ENCODE results near the gene MRPL55.

The MRPL55 gene

GRCh38 chr1:228136901-228137300, 27.8 kb upstream of the MRPL55 start:
- H3K27ac ChIP-seq (ENCODE audit: low read length), result no peak overlapping the region
- no peaks in the 10 kb centered on the region for H3K36me3 ChIP-seq (ENCODE audit: control insufficient read depth, low read depth, low read length)
- H3K9ac ChIP-seq (ENCODE audit: low read length), result no peak overlapping the region
- no peak overlapping the region for H3K4me3 ChIP-seq (ENCODE audit: low read length)
- no peaks in the 10 kb centered on the region for H3K9me3 ChIP-seq (ENCODE audit: control insufficient read depth, low read depth, low read length)
- peaks cover 52% of the 10 kb centered on the region for H3K27me3 ChIP-seq (ENCODE audit: control insufficient read depth, insufficient read depth, low read length)
- peaks cover 4% of the 10 kb centered on the region for H3K4me1 ChIP-seq (ENCODE audit: control insufficient read depth, low read depth, low read length)

GRCh38 chr1:228134591-228134990, 25.5 kb upstream of the MRPL55 start:
- Histone ChIP-seq H3K4me1 (ENCODE audit: control insufficient read depth, low read depth, low read length) (no peaks in the 10 kb centered on the region), H3K9ac (ENCODE audit: low read length) (no peak overlapping the region), H3K9me3 (ENCODE audit: control insufficient read depth, low read depth, low read length) (no peaks in the 10 kb centered on the region), H3K27me3 (ENCODE audit: control insufficient read depth, insufficient read depth, low read length) (peaks cover 58% of the 10 kb centered on the region), H3K4me3 (ENCODE audit: low read length) (no peak overlapping the region), H3K27ac (ENCODE audit: low read length) (no peak overlapping the region), H3K36me3 (ENCODE audit: control insufficient read depth, low read depth, low read length) (no peaks in the 10 kb centered on the region)

- Histone ChIP-seq H3K27ac (ENCODE audit: low read length) (no peak overlapping the region), H3K27me3 (ENCODE audit: control insufficient read depth, insufficient read depth, low read length) (peaks cover 46% of the 10 kb centered on the region), H3K9ac (ENCODE audit: low read length) (no peak overlapping the region), H3K4me1 (ENCODE audit: control insufficient read depth, low read depth, low read length) (no peaks in the 10 kb centered on the region), H3K4me3 (ENCODE audit: low read length) (no peak overlapping the region), H3K36me3 (ENCODE audit: control insufficient read depth, low read depth, low read length) (no peaks in the 10 kb centered on the region), H3K9me3 (ENCODE audit: control insufficient read depth, low read depth, low read length) (no peaks in the 10 kb centered on the region)
Observed at GRCh38 chr1:228131766-228132165, 22.7 kb upstream of the MRPL55 start.

GRCh38 chr1:228125185-228125584, 16.1 kb upstream of the MRPL55 start:
- Histone ChIP-seq H3K27me3 (ENCODE audit: control insufficient read depth, insufficient read depth, low read length) (peaks cover 38% of the 10 kb centered on the region), H3K27ac (ENCODE audit: low read length) (no peak overlapping the region), H3K36me3 (ENCODE audit: control insufficient read depth, low read depth, low read length) (no peaks in the 10 kb centered on the region), H3K9me3 (ENCODE audit: control insufficient read depth, low read depth, low read length) (no peaks in the 10 kb centered on the region), H3K4me3 (ENCODE audit: low read length) (no peak overlapping the region), H3K4me1 (ENCODE audit: control insufficient read depth, low read depth, low read length) (no peaks in the 10 kb centered on the region), H3K9ac (ENCODE audit: low read length) (no peak overlapping the region)

GRCh38 chr1:228123505-228123904, 14.4 kb upstream of the MRPL55 start:
- Histone ChIP-seq H3K9me3 (ENCODE audit: control insufficient read depth, low read depth, low read length) (no peaks in the 10 kb centered on the region), H3K4me3 (ENCODE audit: low read length) (no peak overlapping the region), H3K36me3 (ENCODE audit: control insufficient read depth, low read depth, low read length) (no peaks in the 10 kb centered on the region), H3K9ac (ENCODE audit: low read length) (no peak overlapping the region), H3K27me3 (ENCODE audit: control insufficient read depth, insufficient read depth, low read length) (peaks cover 28% of the 10 kb centered on the region), H3K27ac (ENCODE audit: low read length) (no peak overlapping the region), H3K4me1 (ENCODE audit: control insufficient read depth, low read depth, low read length) (no peaks in the 10 kb centered on the region)

- Histone ChIP-seq H3K9ac (ENCODE audit: low read length) (no peak overlapping the region), H3K9me3 (ENCODE audit: control insufficient read depth, low read depth, low read length) (peaks cover 3% of the 10 kb centered on the region), H3K4me1 (ENCODE audit: control insufficient read depth, low read depth, low read length) (no peaks in the 10 kb centered on the region), H3K4me3 (ENCODE audit: low read length) (no peak overlapping the region), H3K27ac (ENCODE audit: low read length) (no peak overlapping the region), H3K36me3 (ENCODE audit: control insufficient read depth, low read depth, low read length) (no peaks in the 10 kb centered on the region), H3K27me3 (ENCODE audit: control insufficient read depth, insufficient read depth, low read length) (peaks cover 28% of the 10 kb centered on the region)
Observed at GRCh38 chr1:228122921-228123441, 13.9 kb upstream of the MRPL55 start.

- peaks cover 22% of the 10 kb centered on the region for H3K27me3 ChIP-seq (ENCODE audit: control insufficient read depth, insufficient read depth, low read length)
- H3K9me3 ChIP-seq (ENCODE audit: control insufficient read depth, low read depth, low read length), result peaks cover 11% of the 10 kb centered on the region
- no peak overlapping the region for H3K9ac ChIP-seq (ENCODE audit: low read length)
- H3K4me1 ChIP-seq (ENCODE audit: control insufficient read depth, low read depth, low read length), result no peaks in the 10 kb centered on the region
- no peak overlapping the region for H3K27ac ChIP-seq (ENCODE audit: low read length)
- no peaks in the 10 kb centered on the region for H3K36me3 ChIP-seq (ENCODE audit: control insufficient read depth, low read depth, low read length)
- H3K4me3 ChIP-seq (ENCODE audit: low read length), result no peak overlapping the region
Observed at GRCh38 chr1:228120857-228121489, 11.9 kb upstream of the MRPL55 start.

- no peaks in the 10 kb centered on the region for H3K36me3 ChIP-seq (ENCODE audit: control insufficient read depth, low read depth, low read length)
- H3K27ac ChIP-seq (ENCODE audit: low read length), result no peak overlapping the region
- peaks cover 22% of the 10 kb centered on the region for H3K27me3 ChIP-seq (ENCODE audit: control insufficient read depth, insufficient read depth, low read length)
- no peaks in the 10 kb centered on the region for H3K4me1 ChIP-seq (ENCODE audit: control insufficient read depth, low read depth, low read length)
- H3K4me3 ChIP-seq (ENCODE audit: low read length), result no peak overlapping the region
- no peak overlapping the region for H3K9ac ChIP-seq (ENCODE audit: low read length)
- peaks cover 11% of the 10 kb centered on the region for H3K9me3 ChIP-seq (ENCODE audit: control insufficient read depth, low read depth, low read length)
Observed at GRCh38 chr1:228120351-228120750, 11.3 kb upstream of the MRPL55 start.

GRCh38 chr1:228118040-228118439, 8.9 kb upstream of the MRPL55 start:
- no peaks in the 10 kb centered on the region for H3K4me1 ChIP-seq (ENCODE audit: control insufficient read depth, low read depth, low read length)
- H3K4me3 ChIP-seq (ENCODE audit: low read length), result no peak overlapping the region
- no peak overlapping the region for H3K9ac ChIP-seq (ENCODE audit: low read length)
- no peaks in the 10 kb centered on the region for H3K36me3 ChIP-seq (ENCODE audit: control insufficient read depth, low read depth, low read length)
- no peak overlapping the region for H3K27ac ChIP-seq (ENCODE audit: low read length)
- H3K9me3 ChIP-seq (ENCODE audit: control insufficient read depth, low read depth, low read length), result peaks cover 11% of the 10 kb centered on the region
- peaks cover 4% of the 10 kb centered on the region for H3K27me3 ChIP-seq (ENCODE audit: control insufficient read depth, insufficient read depth, low read length)

- Histone ChIP-seq H3K27me3 (ENCODE audit: control insufficient read depth, insufficient read depth, low read length) (no peaks in the 10 kb centered on the region), H3K27ac (ENCODE audit: low read length) (no peak overlapping the region), H3K4me3 (ENCODE audit: low read length) (no peak overlapping the region), H3K36me3 (ENCODE audit: control insufficient read depth, low read depth, low read length) (no peaks in the 10 kb centered on the region), H3K9me3 (ENCODE audit: control insufficient read depth, low read depth, low read length) (peaks cover 11% of the 10 kb centered on the region), H3K9ac (ENCODE audit: low read length) (no peak overlapping the region), H3K4me1 (ENCODE audit: control insufficient read depth, low read depth, low read length) (no peaks in the 10 kb centered on the region)
Observed at GRCh38 chr1:228117335-228117734, 8.2 kb upstream of the MRPL55 start.

GRCh38 chr1:228114827-228115226, 5.7 kb upstream of the MRPL55 start:
- Histone ChIP-seq H3K4me1 (ENCODE audit: control insufficient read depth, low read depth, low read length) (no peaks in the 10 kb centered on the region), H3K27ac (ENCODE audit: low read length) (no peak overlapping the region), H3K27me3 (ENCODE audit: control insufficient read depth, insufficient read depth, low read length) (peaks cover 5% of the 10 kb centered on the region), H3K36me3 (ENCODE audit: control insufficient read depth, low read depth, low read length) (no peaks in the 10 kb centered on the region), H3K9ac (ENCODE audit: low read length) (no peak overlapping the region), H3K4me3 (ENCODE audit: low read length) (no peak overlapping the region), H3K9me3 (ENCODE audit: control insufficient read depth, low read depth, low read length) (peaks cover 11% of the 10 kb centered on the region)

- H3K36me3 ChIP-seq (ENCODE audit: control insufficient read depth, low read depth, low read length), result no peaks in the 10 kb centered on the region
- H3K9ac ChIP-seq (ENCODE audit: low read length), result no peak overlapping the region
- no peak overlapping the region for H3K4me3 ChIP-seq (ENCODE audit: low read length)
- H3K4me1 ChIP-seq (ENCODE audit: control insufficient read depth, low read depth, low read length), result no peaks in the 10 kb centered on the region
- peaks cover 4% of the 10 kb centered on the region for H3K9me3 ChIP-seq (ENCODE audit: control insufficient read depth, low read depth, low read length)
- H3K27me3 ChIP-seq (ENCODE audit: control insufficient read depth, insufficient read depth, low read length), result peaks cover 8% of the 10 kb centered on the region
- H3K27ac ChIP-seq (ENCODE audit: low read length), result no peak overlapping the region
Observed at GRCh38 chr1:228112617-228113016, 3.5 kb upstream of the MRPL55 start.
